Stomach (tissue), 4 donors: ENCODE data around the gene ZNF224.

Experiments
- CTCF ChIP-seq, 7 experiments: fragments of 450-650 bp in 4 of 7; fragments of 200-600 bp in 3 of 7; sonication (generic) in 3 of 7; IDR thresholded peaks; one replicate each; pipeline ENCODE4 v1.5.1; 2016 to 2019; ENCODE audit warnings: antibody characterized with exemption in 7 of 7, control low read depth in 2 of 7, mild to moderate bottlenecking in 1 of 7
- EP300 ChIP-seq: sonication (generic); formaldehyde crosslinking; IDR thresholded peaks from one replicate; pipeline ENCODE4 v1.6.1; 2017; ENCODE audit warnings: antibody characterized with exemption
- POLR2A ChIP-seq, 4 donors: fragments of 450-650 bp; IDR thresholded peaks; one replicate each; pipeline ENCODE4 v1.6.1; 2016; ENCODE audit warnings: antibody characterized with exemption in 4 of 4, control low read depth in 2 of 4, mild to moderate bottlenecking in 1 of 4, moderate library complexity in 1 of 4
- POLR2AphosphoS5 ChIP-seq, 3 donors: sonication (generic); formaldehyde crosslinking; IDR thresholded peaks; one replicate each; pipeline ENCODE4 v1.6.1; 2016; ENCODE audit warnings: antibody characterized with exemption in 3 of 3

GRCh38 chr19:44071824-44072542, 22.2 kb upstream of the ZNF224 start, which contains the start of gene ZNF284:
- no peak for TF ChIP-seq CTCF (IDR thresholded peaks at IDR 0.05)
- peak; percentile 63 to 79 (median 69) for TF ChIP-seq POLR2AphosphoS5 (IDR thresholded peaks at IDR 0.05)
- no peak for TF ChIP-seq POLR2A (IDR thresholded peaks at IDR 0.05)
- no peak for TF ChIP-seq EP300
